Urinary bladder (tissue), 4 donors: ENCODE measurements around the gene RCOR2. TPM values are rescaled to one million over a fixed set of nuclear protein-coding genes. Genes with fewer than 3 reads are reported as not detected.

Experiments used
- DNase-seq: peaks from one replicate; pipeline ENCODE4 v3.0.0-alpha.2; 2015; ENCODE audit errors: extremely low spot score
- H3K27ac ChIP-seq: one replicate; pipeline ENCODE4 v1.5.1; 2013; ENCODE audit warnings: low read depth, mild to moderate bottlenecking, moderate library complexity
- H3K36me3 ChIP-seq: one replicate; pipeline ENCODE4 v1.6.1; 2013; ENCODE audit warnings: mild to moderate bottlenecking, moderate library complexity; ENCODE audit not compliant: insufficient read depth
- H3K4me1 ChIP-seq: one replicate; pipeline ENCODE4 v1.6.1; 2013; ENCODE audit warnings: mild to moderate bottlenecking, moderate library complexity; ENCODE audit not compliant: insufficient read depth
- H3K4me3 ChIP-seq: one replicate; pipeline ENCODE4 v1.5.1; 2013; ENCODE audit warnings: low read depth, low read length
- WGBS: extraction: QIAGEN DNeasy Blood & Tissue Kit; methylation state at CpG from one replicate; pipeline ENCODE4 v1.1.7; 2013; 5-methylcytosine and 5-hydroxymethylcytosine counted together
- polyA plus RNA-seq: library from polyadenylated mRNA; stranded (reverse); fragments of 200-250 nt; gene quantifications from one replicate; pipeline ENCODE4 v1.2.3, GENCODE V29; 2013
- total RNA-seq: library from RNA; depleted of rRNA; stranded (reverse); fragments of >200 nt; gene quantifications from one replicate; pipeline ENCODE4 v1.2.3, GENCODE V29; 2014
- donor health status: healthy with polysubstance abuse.
- donor health status: healthy.

Gene RCOR2
- total and polyA plus RNA-seq, 2 donors, result 1.9 to 2.0 TPM

DNA sequence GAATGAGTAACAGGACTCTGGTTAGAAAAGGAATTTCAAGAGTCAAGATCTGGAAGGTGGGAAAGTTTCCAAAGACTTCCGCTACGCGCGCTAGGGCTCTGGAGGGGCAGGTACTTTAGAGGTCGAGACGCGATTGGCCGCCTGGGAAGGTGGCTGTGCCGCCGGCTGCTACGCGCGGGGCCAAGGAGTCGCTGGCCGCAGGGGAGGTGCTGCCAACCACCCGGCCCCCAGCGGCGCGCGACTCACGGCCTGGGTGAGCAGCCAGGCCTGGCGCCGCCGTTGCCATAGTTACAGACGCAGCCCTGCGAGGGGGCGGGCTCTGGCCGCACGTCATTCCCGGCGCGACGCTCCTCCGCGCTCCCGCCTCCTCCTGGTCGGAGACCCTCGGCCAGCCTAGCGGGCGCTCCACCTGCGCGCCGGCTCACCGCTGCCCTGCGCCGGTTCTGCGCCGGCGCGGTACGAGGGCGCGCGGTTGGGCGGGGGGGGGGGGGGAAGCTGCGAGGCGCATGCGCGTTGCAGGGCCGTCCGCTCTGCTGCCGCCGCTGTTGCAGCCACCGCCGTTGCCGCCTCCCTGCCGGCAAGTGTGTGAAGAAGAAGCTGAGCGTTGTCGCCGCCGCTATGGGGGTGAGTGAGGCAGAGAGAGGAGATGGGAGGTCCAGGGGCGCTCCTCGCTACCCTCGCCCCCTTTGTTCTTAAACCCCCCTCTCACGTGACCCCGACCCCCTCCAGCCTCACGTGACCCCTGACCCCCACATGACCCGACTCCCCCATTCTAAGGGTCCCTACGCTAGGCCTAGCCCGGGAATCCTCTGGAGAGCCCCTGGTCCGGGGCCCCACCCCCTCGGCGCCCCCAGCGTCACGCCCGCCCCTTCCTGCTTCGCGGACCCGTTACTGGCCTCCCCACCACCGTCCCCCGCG is 21.8 kb upstream of the RCOR2 start, which contains the start of gene NAA40:
Gene NAA40 (plus strand): TSS at position 524 of the 918 bp plus-strand sequence. CDS start 95 bp downstream, at position 619.
- H3K4me3 ChIP-seq, result peak within 1 kb of the TSS; percentile 70
- H3K36me3 ChIP-seq, result no peaks in the 10 kb centered on the region
- under 1% methylated on average over 90 of the region's 92 CpGs for WGBS
- H3K4me1 ChIP-seq, result no peaks in the 10 kb centered on the region
- no peak within 1 kb of the TSS for H3K27ac ChIP-seq
- DNase-seq, result peak; percentile 78

- DNase-seq, result no peak
These were observed 20.9 kb upstream of the RCOR2 start for GRCh38 chr11:63937713-63938478.

GRCh38 chr11:63933459-63933858 is 16.5 kb upstream of the RCOR2 start:
- Histone ChIP-seq H3K27ac (no peak overlapping the region), H3K4me3 (no peak overlapping the region), H3K36me3 (no peaks in the 10 kb centered on the region), H3K4me1 (no peaks in the 10 kb centered on the region)
- 56% methylated on average over 1 of the region's 1 CpG for WGBS
- DNase-seq, result no peak

More at GRCh38 chr11:63937713-63938478, 20.9 kb upstream of the RCOR2 start:
- Histone ChIP-seq H3K36me3 (no peaks in the 10 kb centered on the region), H3K4me3 (peak overlapping the region; percentile 70), H3K4me1 (no peaks in the 10 kb centered on the region), H3K27ac (no peak overlapping the region)
- WGBS, result 24% methylated on average over 30 of the region's 30 CpGs

DNA sequence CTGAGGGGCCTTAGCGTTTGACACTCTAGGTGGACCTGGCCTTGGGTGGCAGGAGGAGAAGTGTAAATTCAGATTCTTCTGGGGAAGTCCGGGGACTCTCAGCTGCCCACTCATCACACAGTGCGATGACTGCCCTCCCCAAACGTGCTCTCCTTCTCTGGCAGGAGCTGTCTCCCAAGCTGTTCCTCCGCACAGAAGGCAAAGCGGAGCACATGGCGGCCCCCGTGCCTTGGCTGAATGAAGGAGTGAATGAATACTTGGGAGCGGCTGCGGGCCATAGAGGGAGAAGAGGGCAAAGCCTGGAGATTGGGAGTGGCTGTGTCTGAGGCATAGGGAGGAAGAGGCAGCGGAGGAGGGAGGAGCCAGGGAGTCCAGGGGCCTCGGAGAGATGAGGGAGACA is 14.9 kb upstream of the RCOR2 start:
- Histone ChIP-seq H3K36me3 (no peaks in the 10 kb centered on the region), H3K4me1 (no peaks in the 10 kb centered on the region), H3K27ac (no peak overlapping the region), H3K4me3 (no peak overlapping the region)
- WGBS, result 74% methylated on average over 12 of the region's 12 CpGs
- DNase-seq, result no peak

DNA sequence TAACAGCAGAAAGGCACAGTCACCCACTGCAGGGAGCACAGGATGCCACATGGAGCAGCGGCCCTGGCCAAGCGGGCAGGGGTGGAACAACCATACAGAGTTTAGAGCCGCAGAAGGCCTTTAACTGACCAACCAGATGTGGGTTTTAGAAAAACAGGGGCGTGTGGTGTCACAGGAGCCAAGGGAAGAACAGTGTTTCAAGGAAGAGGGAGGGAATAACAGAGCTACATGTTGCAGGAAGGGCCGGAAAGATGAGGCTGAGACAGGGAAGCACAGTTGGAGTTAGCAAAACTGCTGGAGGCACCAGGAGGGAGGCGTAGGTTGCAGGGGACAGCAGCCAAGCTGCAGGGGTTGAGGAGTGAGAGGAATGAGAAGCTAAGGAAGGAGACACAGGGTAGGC is 14.1 kb upstream of the RCOR2 start:
- DNase-seq, result no peak
- 54% methylated on average over 6 of the region's 6 CpGs for WGBS
- Histone ChIP-seq H3K27ac (no peak overlapping the region), H3K4me3 (no peak overlapping the region), H3K4me1 (no peaks in the 10 kb centered on the region), H3K36me3 (no peaks in the 10 kb centered on the region)

DNA sequence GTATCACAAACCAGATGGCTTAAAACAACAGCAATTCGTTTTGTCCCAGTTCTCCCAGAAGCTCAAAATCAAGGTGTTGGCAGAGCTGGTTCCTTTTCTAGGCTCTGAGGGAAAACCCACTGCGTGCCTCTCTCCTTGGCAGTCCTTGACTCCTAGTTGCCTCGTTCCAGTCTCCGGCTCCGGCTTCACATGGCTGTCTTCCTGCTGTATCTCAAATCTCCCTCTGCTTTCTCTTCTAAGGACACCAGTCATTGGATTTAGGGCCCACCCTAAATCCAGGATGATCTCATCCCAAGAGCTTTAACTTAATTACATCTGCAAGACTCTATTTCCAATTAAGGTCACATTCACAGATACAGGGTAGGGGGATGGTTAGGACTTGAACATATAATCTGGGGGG is 12.7 kb upstream of the RCOR2 start:
- H3K4me3 ChIP-seq, result no peak overlapping the region
- no peak overlapping the region for H3K27ac ChIP-seq
- no peaks in the 10 kb centered on the region for H3K36me3 ChIP-seq
- no peaks in the 10 kb centered on the region for H3K4me1 ChIP-seq
- WGBS, result 85% methylated on average over 5 of the region's 5 CpGs
- DNase-seq, result no peak

- no peak overlapping the region for H3K4me3 ChIP-seq
- no peak overlapping the region for H3K27ac ChIP-seq
- 59% methylated on average over 4 of the region's 4 CpGs for WGBS
- DNase-seq, result no peak
- no peaks in the 10 kb centered on the region for H3K36me3 ChIP-seq
- H3K4me1 ChIP-seq, result no peaks in the 10 kb centered on the region
These were observed 6.4 kb upstream of the RCOR2 start for GRCh38 chr11:63923319-63923718.

DNA sequence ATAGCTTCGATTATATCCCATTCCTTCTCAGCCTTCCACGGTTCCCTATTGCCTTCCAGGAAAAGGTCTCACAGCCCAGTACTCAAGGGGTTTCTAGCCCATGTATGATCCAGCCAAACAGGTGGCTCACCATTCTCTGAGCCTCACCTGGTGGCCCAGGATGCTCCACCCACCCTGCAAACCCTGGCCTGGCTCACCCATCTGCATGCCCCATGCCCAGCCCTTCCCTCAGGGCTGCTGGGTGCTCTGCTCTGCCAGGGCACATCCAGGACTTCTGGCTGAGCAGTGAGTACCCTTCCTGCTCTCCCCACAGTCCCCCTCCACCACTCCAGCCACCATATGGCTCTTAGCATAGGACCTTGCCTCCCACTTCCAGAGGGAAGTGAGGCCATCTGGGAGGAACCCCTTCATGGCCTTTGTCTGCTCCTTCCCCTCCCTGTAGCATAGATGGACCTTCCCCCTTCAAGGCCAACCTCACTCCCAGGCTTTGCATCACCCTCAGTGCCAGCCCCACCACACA is 5.8 kb upstream of the RCOR2 start:
- H3K36me3 ChIP-seq, result no peaks in the 10 kb centered on the region
- no peak overlapping the region for H3K27ac ChIP-seq
- WGBS, result 71% methylated on average over 2 of the region's 2 CpGs
- H3K4me3 ChIP-seq, result no peak overlapping the region
- no peak for DNase-seq
- no peaks in the 10 kb centered on the region for H3K4me1 ChIP-seq

GRCh38 chr11:63920939-63921417 is 4.0 kb upstream of the RCOR2 start:
- Histone ChIP-seq H3K36me3 (no peaks in the 10 kb centered on the region), H3K27ac (no peak overlapping the region), H3K4me1 (no peaks in the 10 kb centered on the region), H3K4me3 (no peak overlapping the region)
- 41% methylated on average over 14 of the region's 14 CpGs for WGBS
- DNase-seq, result no peak

DNA sequence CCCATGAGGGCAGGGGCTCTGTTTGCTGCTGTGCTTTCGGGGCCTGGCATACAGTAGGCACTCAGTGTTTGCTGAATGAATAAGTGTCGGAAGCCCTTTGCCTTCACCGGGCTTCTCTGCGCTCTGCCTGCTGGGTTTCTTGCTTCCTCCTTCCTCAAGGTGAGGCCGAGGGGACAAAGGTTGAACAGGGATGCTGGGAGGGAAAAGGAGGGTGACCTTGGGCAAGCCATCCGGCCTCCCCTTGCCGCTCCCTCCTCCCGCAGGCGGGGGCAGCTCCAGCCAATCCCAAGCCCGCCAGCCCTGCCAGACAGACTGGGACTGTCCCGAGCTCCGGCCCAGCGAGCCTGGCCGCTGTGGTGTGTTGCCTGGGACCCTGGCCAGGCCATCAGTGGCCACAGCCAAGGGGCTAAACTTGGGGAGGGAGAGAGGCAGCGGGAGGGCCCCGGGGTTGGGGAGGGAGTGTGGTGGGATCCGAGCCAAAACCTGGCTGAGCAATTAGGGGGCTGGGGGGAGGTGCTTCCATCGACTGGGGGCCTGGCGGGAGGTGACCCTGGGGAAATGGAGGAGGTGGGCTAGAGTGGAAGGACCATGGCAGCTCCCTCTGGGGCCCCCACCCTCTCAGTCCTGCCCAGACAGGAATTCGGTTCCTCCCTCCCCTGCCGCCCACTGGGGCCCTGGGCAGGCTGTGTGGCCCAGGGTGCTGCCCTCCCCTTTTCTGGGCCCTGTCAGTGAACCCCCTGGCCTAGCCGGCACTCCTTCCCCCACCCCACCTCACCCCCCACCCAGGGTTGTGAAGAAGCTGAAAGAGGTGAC is 3.4 kb upstream of the RCOR2 start:
- DNase-seq, result no peak
- no peak overlapping the region for H3K4me3 ChIP-seq
- no peaks in the 10 kb centered on the region for H3K4me1 ChIP-seq
- WGBS, result 26% methylated on average over 22 of the region's 22 CpGs
- no peak overlapping the region for H3K27ac ChIP-seq
- no peaks in the 10 kb centered on the region for H3K36me3 ChIP-seq

- DNase-seq, result no peak
- Histone ChIP-seq H3K36me3 (no peaks in the 10 kb centered on the region), H3K4me1 (no peaks in the 10 kb centered on the region), H3K27ac (no peak overlapping the region), H3K4me3 (peak overlapping the region; percentile 1)
- 15% methylated on average over 41 of the region's 41 CpGs for WGBS
These were observed 2.5 kb upstream of the RCOR2 start for GRCh38 chr11:63919267-63920125.

DNA sequence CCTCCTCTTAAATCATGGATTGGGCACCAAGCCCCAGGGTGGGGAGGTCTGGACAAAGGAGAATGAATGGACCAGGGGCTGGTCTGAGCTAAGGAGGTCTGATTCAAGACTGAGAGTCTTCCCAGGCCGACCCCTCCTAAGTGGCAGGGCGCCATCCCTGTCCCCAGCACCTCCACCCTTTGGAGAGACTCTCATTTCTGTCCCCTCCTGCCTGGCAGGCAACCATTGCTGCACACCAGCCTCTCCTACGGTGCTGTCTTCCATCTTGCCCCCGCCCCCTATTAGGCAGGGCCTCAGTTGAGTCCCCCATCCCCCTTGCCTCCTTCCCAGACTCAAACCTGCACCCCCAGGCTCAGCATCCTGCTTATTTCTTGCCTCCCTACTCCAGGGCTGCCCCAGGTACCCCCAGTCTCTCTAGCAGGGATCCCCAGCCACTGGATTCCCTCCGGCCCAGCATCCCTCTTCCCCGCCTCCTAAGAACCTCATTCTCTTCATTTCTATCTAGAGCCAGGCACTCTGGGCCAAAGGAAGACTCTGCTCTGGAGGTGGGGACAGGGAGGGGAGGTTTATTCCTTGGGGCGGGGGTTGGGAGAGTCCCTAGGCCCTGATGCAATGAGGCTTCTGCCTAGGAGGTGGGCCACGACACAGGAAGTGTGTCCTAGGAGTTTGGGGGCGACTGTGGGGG is 1.7 kb upstream of the RCOR2 start:
- DNase-seq, result no peak
- Histone ChIP-seq H3K27ac (peak overlapping the region; percentile 2), H3K4me3 (peak overlapping the region; percentile 1), H3K4me1 (no peaks in the 10 kb centered on the region), H3K36me3 (no peaks in the 10 kb centered on the region)
- WGBS, result 34% methylated on average over 9 of the region's 9 CpGs
